Mammary epithelial cell (primary cell): Measurements from ENCODE around the gene STXBP6.

Experiments used
- CTCF ChIP-seq, 2 donors: IDR thresholded peaks in 1 of 2; conservative IDR thresholded peaks in 1 of 2; 2 replicates each; pipeline ENCODE4 v1.5.1; 2011 to 2012; ENCODE audit warnings: inconsistent platforms in 2 of 2, low read length in 2 of 2, mild to moderate bottlenecking in 2 of 2, control low read depth in 1 of 2, low read depth in 1 of 2; ENCODE audit not compliant: insufficient read depth in 1 of 2; ENCODE audit errors: extremely low read depth in 1 of 2
- EZH2 ChIP-seq: IDR thresholded peaks from 2 replicates; pipeline ENCODE4 v1.6.1; 2012; ENCODE audit warnings: low read length, inconsistent platforms, borderline replicate concordance

GRCh38 chr14:24784981-24785380 lies 265.0 kb downstream of the STXBP6 start:
- no peak for TF ChIP-seq CTCF (conservative IDR thresholded peaks at IDR 0.05 in 1 of 2, IDR thresholded peaks at IDR 0.05 in 1 of 2; ENCODE audit: extremely low read depth in 1 of 2, insufficient read depth in 1 of 2, low read depth in 1 of 2, low read length in 2 of 2)
- no peak for TF ChIP-seq EZH2
